Uterus (tissue), 2 donors: Measurements from ENCODE around the gene AIFM3.

Experiments used
- POLR2A ChIP-seq, 2 donors: fragments of 450-650 bp; IDR thresholded peaks; one replicate each; pipeline ENCODE4 v1.6.1; 2016; ENCODE audit warnings: antibody characterized with exemption in 2 of 2, mild to moderate bottlenecking in 1 of 2, moderate library complexity in 1 of 2
- TF ChIP-seq, protein P1 (sequence below), 4 experiments: fragments of 200-600 bp in 2 of 4; fragments of 450-650 bp in 2 of 4; sonication (generic) in 2 of 4; IDR thresholded peaks; one replicate each; pipeline ENCODE4 v1.5.1; 2016 to 2019; ENCODE audit warnings: antibody characterized with exemption in 4 of 4, mild to moderate bottlenecking in 2 of 4, moderate library complexity in 1 of 4

DNA sequence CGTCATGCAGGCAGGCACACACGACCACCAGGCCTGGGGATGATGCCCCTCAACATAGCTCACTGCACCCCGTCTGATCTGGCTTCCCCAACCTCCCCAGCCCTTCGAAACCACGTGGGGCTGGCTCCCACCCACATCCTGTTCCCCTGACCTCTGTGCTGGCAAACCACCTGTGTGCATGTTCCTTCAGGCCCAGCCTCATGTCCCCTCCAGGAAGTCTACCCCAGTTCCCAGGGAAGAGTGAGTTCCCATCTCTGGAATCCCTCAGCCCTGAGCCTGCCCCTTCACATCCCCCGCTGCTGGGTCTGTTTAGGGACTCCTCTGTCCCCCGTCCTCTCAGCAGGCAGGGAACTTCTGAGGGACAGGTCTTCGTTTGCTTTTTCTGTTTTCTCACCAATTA lies 58.2 kb downstream of the AIFM3 start:
- TF ChIP-seq POLR2A (IDR thresholded peaks at IDR 0.05) = no peak
- TF ChIP-seq, protein P1, sequence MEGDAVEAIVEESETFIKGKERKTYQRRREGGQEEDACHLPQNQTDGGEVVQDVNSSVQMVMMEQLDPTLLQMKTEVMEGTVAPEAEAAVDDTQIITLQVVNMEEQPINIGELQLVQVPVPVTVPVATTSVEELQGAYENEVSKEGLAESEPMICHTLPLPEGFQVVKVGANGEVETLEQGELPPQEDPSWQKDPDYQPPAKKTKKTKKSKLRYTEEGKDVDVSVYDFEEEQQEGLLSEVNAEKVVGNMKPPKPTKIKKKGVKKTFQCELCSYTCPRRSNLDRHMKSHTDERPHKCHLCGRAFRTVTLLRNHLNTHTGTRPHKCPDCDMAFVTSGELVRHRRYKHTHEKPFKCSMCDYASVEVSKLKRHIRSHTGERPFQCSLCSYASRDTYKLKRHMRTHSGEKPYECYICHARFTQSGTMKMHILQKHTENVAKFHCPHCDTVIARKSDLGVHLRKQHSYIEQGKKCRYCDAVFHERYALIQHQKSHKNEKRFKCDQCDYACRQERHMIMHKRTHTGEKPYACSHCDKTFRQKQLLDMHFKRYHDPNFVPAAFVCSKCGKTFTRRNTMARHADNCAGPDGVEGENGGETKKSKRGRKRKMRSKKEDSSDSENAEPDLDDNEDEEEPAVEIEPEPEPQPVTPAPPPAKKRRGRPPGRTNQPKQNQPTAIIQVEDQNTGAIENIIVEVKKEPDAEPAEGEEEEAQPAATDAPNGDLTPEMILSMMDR (IDR thresholded peaks at IDR 0.05) = no peak
